MCF 10A (cell line): ENCODE results near the gene KCTD11. TPM values are rescaled to one million over a fixed set of nuclear protein-coding genes. Genes with fewer than 3 reads are reported as not detected.
A peak's percentile ranks its signal among the peaks of the same experiment; 100 is the strongest.
"Not testable (repeated sequence)": the region's sequence is repeated elsewhere in the genome, so short reads cannot be mapped to it uniquely, and the experiment has no call there.

ENCODE experiments used
- BruUV-seq: library from RNA; stranded (reverse); fragments of 400-500 nt; replicated peaks from 2 replicates; lab custom pipeline; 2021; lab: Mats Ljungman, UMichigan
- CTCF ChIA-PET: fragments of 300-600 bp; sonication (Branson Sonifier 250); formaldehyde crosslinking; extraction: SDS; loops from one replicate; lab custom pipeline; 2021; ENCODE audit warnings: antibody characterized with exemption, inconsistent platforms; lab: Yijun Ruan, JAX
- POLR2A ChIA-PET: fragments of 300-600, 350-650 bp; sonication (Branson Sonifier 250); formaldehyde crosslinking; extraction: SDS; loops from one replicate; lab custom pipeline; 2020; ENCODE audit warnings: antibody characterized with exemption, inconsistent platforms; lab: Yijun Ruan, JAX
- DNase-seq: peaks from one replicate; pipeline ENCODE4 v3.0.0-alpha.2; 2018; ENCODE audit not compliant: unreplicated experiment
- H3K27ac Mint-ChIP-seq: one replicate; pipeline ENCODE4 v1.8.0; 2022; ENCODE audit warnings: mild to moderate bottlenecking, low read depth, mixed read lengths; ENCODE audit not compliant: unreplicated experiment
- H3K27me3 Mint-ChIP-seq: one replicate; pipeline ENCODE4 v1.8.0; 2022; ENCODE audit warnings: mixed read lengths; ENCODE audit not compliant: insufficient read depth, unreplicated experiment
- H3K36me3 Mint-ChIP-seq: one replicate; pipeline ENCODE4 v1.8.0; 2022; ENCODE audit warnings: mild to moderate bottlenecking, moderate library complexity, mixed read lengths; ENCODE audit not compliant: insufficient read depth, unreplicated experiment
- H3K4me1 Mint-ChIP-seq: one replicate; pipeline ENCODE4 v1.8.0; 2022; ENCODE audit warnings: mixed read lengths; ENCODE audit not compliant: insufficient read depth, unreplicated experiment
- H3K4me3 Mint-ChIP-seq: one replicate; pipeline ENCODE4 v1.8.0; 2022; ENCODE audit warnings: mild to moderate bottlenecking, moderate library complexity, mixed read lengths; ENCODE audit not compliant: unreplicated experiment
- H3K9me3 Mint-ChIP-seq: one replicate; pipeline ENCODE4 v1.8.0; 2022; ENCODE audit warnings: mixed read lengths; ENCODE audit not compliant: unreplicated experiment
- intact Hi-C: fragments of 100-400 bp; cut with micrococcal nuclease; formaldehyde crosslinking; loops from 2 replicates; pipeline ENCODE4 v1.14.1; 2022
- total RNA-seq: library from RNA; stranded (reverse); gene quantifications from 2 replicates; pipeline ENCODE4 v1.2.3, GENCODE V29; 2022
- TF ChIP-seq, protein P1 (sequence below): fragments of 200-600 bp; IDR thresholded peaks from one replicate; pipeline ENCODE4 v1.8.0; 2022; ENCODE audit warnings: antibody characterized with exemption, mild to moderate bottlenecking; ENCODE audit not compliant: unreplicated experiment

Gene KCTD11
- total RNA-seq, 1 experiment from 2014 or later = 10.1 TPM

DNA sequence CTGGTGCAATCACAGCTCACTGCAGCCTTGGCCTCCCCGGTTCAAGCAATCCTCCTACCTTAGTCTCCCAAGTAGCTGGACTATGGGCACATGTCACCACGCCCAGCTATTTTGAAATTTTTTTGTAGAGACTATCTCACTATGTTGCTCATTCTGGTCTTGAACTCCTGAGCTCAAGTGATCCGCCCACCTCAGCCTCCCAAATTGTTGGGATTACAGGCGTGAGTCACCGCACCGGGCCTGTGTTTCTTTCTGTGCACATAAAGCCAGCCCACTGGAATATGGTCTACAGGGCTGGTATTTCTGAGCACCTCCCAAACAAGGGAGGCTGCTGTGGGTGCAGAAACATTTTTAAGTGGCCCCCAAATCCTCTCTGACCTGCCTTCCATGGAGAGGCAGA, 11.3 kb downstream of the KCTD11 start:
- POLR2A ChIA-PET = interaction anchor here (0.7 kb wide), 1 partner anchor 40 kb away, joined by 3 read pairs; no protein-coding TSS in a partner anchor
- BruUV-seq = no TSS peak
- H3K36me3 Mint-ChIP-seq = no peaks in the 10 kb centered on the region

GRCh38 chr17:7365963-7366362, 14.0 kb downstream of the KCTD11 start:
- ChIA-PET CTCF (interaction anchor here (1.1 kb wide), 1 partner anchor 9 kb away, joined by 4 read pairs; no protein-coding TSS in a partner anchor), POLR2A (interaction anchor here (0.9 to 1.4 kb wide), 2 partner anchors 16 to 118 kb away, joined by 3 read pairs; partner anchors contain the start of genes POLR2A and TNK1)
- H3K36me3 Mint-ChIP-seq, BruUV-seq, intact Hi-C loops, DNase-seq, H3K27ac Mint-ChIP-seq, H3K4me3 Mint-ChIP-seq, H3K9me3 Mint-ChIP-seq, H3K27me3 Mint-ChIP-seq, H3K4me1 Mint-ChIP-seq: not testable (repeated sequence)

More for the DNA sequence above, 11.3 kb downstream of the KCTD11 start:
- CTCF ChIA-PET = no interaction called here
- TF ChIP-seq, protein P1, sequence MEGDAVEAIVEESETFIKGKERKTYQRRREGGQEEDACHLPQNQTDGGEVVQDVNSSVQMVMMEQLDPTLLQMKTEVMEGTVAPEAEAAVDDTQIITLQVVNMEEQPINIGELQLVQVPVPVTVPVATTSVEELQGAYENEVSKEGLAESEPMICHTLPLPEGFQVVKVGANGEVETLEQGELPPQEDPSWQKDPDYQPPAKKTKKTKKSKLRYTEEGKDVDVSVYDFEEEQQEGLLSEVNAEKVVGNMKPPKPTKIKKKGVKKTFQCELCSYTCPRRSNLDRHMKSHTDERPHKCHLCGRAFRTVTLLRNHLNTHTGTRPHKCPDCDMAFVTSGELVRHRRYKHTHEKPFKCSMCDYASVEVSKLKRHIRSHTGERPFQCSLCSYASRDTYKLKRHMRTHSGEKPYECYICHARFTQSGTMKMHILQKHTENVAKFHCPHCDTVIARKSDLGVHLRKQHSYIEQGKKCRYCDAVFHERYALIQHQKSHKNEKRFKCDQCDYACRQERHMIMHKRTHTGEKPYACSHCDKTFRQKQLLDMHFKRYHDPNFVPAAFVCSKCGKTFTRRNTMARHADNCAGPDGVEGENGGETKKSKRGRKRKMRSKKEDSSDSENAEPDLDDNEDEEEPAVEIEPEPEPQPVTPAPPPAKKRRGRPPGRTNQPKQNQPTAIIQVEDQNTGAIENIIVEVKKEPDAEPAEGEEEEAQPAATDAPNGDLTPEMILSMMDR = no peak
- H3K9me3 Mint-ChIP-seq = no peaks in the 10 kb centered on the region
- H3K4me1 Mint-ChIP-seq = peaks cover 7% of the 10 kb centered on the region
- no peak overlapping the region for H3K4me3 Mint-ChIP-seq
- DNase-seq = peak; percentile 53
- intact Hi-C loops = no loop called here
- no peaks in the 10 kb centered on the region for H3K27me3 Mint-ChIP-seq
- H3K27ac Mint-ChIP-seq = no peak overlapping the region

- ChIA-PET CTCF (no interaction called here), POLR2A (no interaction called here)
- Mint-ChIP-seq H3K4me1 (peaks cover 2% of the 10 kb centered on the region), H3K4me3 (no peak overlapping the region), H3K27ac (no peak overlapping the region), H3K27me3 (no peaks in the 10 kb centered on the region), H3K36me3 (no peaks in the 10 kb centered on the region), H3K9me3 (no peaks in the 10 kb centered on the region)
- TF ChIP-seq, protein P1 = no peak
- no TSS peak for BruUV-seq
- intact Hi-C loops = no loop called here
- DNase-seq = no peak
These were observed 15.1 kb downstream of the KCTD11 start for GRCh38 chr17:7367083-7367482.

- no peaks in the 10 kb centered on the region for H3K9me3 Mint-ChIP-seq
- ChIA-PET CTCF (interaction anchor here (2.1 kb wide), 1 partner anchor 12 kb away, joined by 14 read pairs; no protein-coding TSS in a partner anchor), POLR2A (interaction anchor here (0.6 to 1.0 kb wide), 2 partner anchors 12 to 1234 kb away, joined by 3 to 4 read pairs; no protein-coding TSS in a partner anchor)
- BruUV-seq = no TSS peak
- no peaks in the 10 kb centered on the region for H3K36me3 Mint-ChIP-seq
- H3K27me3 Mint-ChIP-seq = no peaks in the 10 kb centered on the region
- TF ChIP-seq, protein P1 = no peak
- no peak for DNase-seq
- intact Hi-C loops = no loop called here
- no peaks in the 10 kb centered on the region for H3K4me1 Mint-ChIP-seq
- H3K4me3 Mint-ChIP-seq = no peak overlapping the region
- no peak overlapping the region for H3K27ac Mint-ChIP-seq
These were observed 16.1 kb downstream of the KCTD11 start for GRCh38 chr17:7367918-7368598.

- H3K27me3 Mint-ChIP-seq, H3K27ac Mint-ChIP-seq, BruUV-seq, H3K4me1 Mint-ChIP-seq, H3K9me3 Mint-ChIP-seq, H3K36me3 Mint-ChIP-seq, intact Hi-C loops, H3K4me3 Mint-ChIP-seq, DNase-seq: not testable (repeated sequence)
- POLR2A ChIA-PET = interaction anchor here (1.0 kb wide), 1 partner anchor 12 kb away, joined by 3 read pairs; no protein-coding TSS in a partner anchor
- CTCF ChIA-PET = interaction anchor here (2.1 kb wide), 1 partner anchor 12 kb away, joined by 14 read pairs; no protein-coding TSS in a partner anchor
These were observed 16.6 kb downstream of the KCTD11 start for GRCh38 chr17:7368599-7368994.
